HUES48 (cell line): ENCODE measurements around the gene TMTC2.

Experiments
- H3K27ac ChIP-seq: one replicate; pipeline ENCODE4 v1.7.0; 2013; ENCODE audit warnings: low read depth, low read length, inconsistent platforms
- H3K27me3 ChIP-seq: 2 replicates; pipeline ENCODE4 v1.6.1; 2013; ENCODE audit warnings: mild to moderate bottlenecking, low read length; ENCODE audit not compliant: control insufficient read depth, insufficient read depth
- H3K36me3 ChIP-seq: 2 replicates; pipeline ENCODE4 v1.6.1; 2013; ENCODE audit warnings: low read length; ENCODE audit not compliant: control insufficient read depth, insufficient read depth
- H3K4me1 ChIP-seq: 2 replicates; pipeline ENCODE4 v1.6.1; 2013; ENCODE audit warnings: mild to moderate bottlenecking, low read length; ENCODE audit not compliant: control insufficient read depth, insufficient read depth
- H3K4me3 ChIP-seq: 2 replicates; pipeline ENCODE4 v1.5.1; 2013; ENCODE audit warnings: mild to moderate bottlenecking, low read depth, low read length
- H3K9ac ChIP-seq: 2 replicates; pipeline ENCODE4 v1.6.1; 2013; ENCODE audit warnings: mild to moderate bottlenecking, low read depth, low read length, moderate library complexity
- H3K9me3 ChIP-seq: 2 replicates; pipeline ENCODE4 v1.6.1; 2013; ENCODE audit warnings: low read length; ENCODE audit not compliant: control insufficient read depth, insufficient read depth

TMTC2 gene

GRCh38 chr12:82923935-82924334, 237.2 kb downstream of the TMTC2 start:
- Histone ChIP-seq H3K27ac (no peak overlapping the region), H3K27me3 (no peaks in the 10 kb centered on the region), H3K36me3 (no peaks in the 10 kb centered on the region), H3K4me1 (no peaks in the 10 kb centered on the region), H3K4me3 (no peak overlapping the region), H3K9ac (no peak overlapping the region), H3K9me3 (no peaks in the 10 kb centered on the region)

GRCh38 chr12:82926630-82927029, 239.9 kb downstream of the TMTC2 start:
- H3K27ac ChIP-seq = no peak overlapping the region
- no peaks in the 10 kb centered on the region for H3K9me3 ChIP-seq
- H3K36me3 ChIP-seq = no peaks in the 10 kb centered on the region
- no peak overlapping the region for H3K4me3 ChIP-seq
- no peak overlapping the region for H3K9ac ChIP-seq
- no peaks in the 10 kb centered on the region for H3K27me3 ChIP-seq
- peaks cover 4% of the 10 kb centered on the region; the same call in 1 of the 2 replicates for H3K4me1 ChIP-seq

- H3K9me3 ChIP-seq = no peaks in the 10 kb centered on the region
- H3K36me3 ChIP-seq = no peaks in the 10 kb centered on the region
- H3K9ac ChIP-seq = no peak overlapping the region
- peaks cover 4% of the 10 kb centered on the region; the same call in 1 of the 2 replicates for H3K4me1 ChIP-seq
- H3K27ac ChIP-seq = no peak overlapping the region
- no peak overlapping the region for H3K4me3 ChIP-seq
- no peaks in the 10 kb centered on the region for H3K27me3 ChIP-seq
These were observed 243.6 kb downstream of the TMTC2 start for GRCh38 chr12:82930301-82930700.

DNA sequence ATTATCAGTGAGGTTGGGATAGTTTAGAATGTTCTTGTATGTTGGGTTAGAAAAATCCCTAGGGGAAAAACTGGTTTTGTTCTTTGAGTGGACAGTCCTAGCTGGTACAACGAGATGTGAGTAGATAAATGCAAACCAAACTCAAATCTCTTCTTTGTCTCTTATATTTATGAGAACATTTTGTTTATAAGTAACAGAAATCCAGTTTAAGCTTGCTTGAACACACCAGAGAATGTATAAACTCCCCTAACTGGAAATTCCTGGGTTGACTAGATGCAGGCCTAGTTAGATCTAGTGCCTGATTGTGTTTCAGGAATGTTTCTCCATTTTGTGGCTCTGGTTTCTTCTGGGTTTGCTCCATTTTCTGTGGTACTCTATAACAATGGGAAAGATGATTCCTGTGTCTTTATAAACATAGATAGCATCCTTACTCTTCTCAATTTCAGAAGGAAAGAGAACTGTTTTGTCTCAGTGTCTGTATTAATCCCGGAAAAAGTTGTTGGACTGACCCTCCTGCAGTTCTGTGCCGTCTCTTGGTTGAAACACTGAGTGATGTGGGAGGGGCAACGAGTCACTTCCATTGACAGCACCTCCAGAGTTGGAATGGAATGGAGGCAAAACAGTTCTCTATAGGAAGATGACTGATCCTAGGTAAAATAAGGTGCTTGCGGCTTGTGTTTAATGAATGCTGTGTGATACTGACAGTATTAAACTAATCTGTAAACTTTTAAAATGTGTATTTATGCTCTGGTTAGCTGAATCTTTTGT, 244.8 kb downstream of the TMTC2 start:
- Histone ChIP-seq H3K4me1 (peaks cover 4% of the 10 kb centered on the region; the same call in 1 of the 2 replicates), H3K36me3 (no peaks in the 10 kb centered on the region), H3K27ac (peak overlapping the region; percentile 39), H3K9me3 (no peaks in the 10 kb centered on the region), H3K27me3 (no peaks in the 10 kb centered on the region), H3K4me3 (no peak overlapping the region), H3K9ac (no peak overlapping the region)

DNA sequence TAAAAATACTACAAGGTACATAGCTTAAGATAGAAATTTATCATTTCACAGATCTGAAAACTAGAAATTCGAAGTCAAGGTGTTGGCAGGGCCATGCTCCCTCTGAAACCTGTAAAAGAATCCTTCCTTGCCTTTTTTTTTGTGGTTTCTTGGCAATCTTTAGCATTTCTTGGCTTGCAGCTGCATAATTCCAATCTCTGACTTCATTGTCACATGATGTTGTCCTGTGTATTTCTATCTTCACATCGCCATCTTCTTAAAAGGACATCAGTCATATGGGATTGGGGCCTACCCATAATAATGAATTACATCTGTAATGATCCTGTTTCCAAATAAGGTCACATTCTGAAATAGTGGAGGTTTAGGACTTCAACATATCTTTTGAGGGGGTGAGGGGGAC, 250.4 kb downstream of the TMTC2 start:
- Histone ChIP-seq H3K27ac (no peak overlapping the region), H3K9ac (no peak overlapping the region), H3K36me3 (no peaks in the 10 kb centered on the region), H3K4me3 (no peak overlapping the region), H3K4me1 (no peaks in the 10 kb centered on the region), H3K9me3 (no peaks in the 10 kb centered on the region), H3K27me3 (no peaks in the 10 kb centered on the region)

- Histone ChIP-seq H3K4me3 (no peak overlapping the region), H3K27ac (no peak overlapping the region), H3K27me3 (no peaks in the 10 kb centered on the region), H3K4me1 (no peaks in the 10 kb centered on the region), H3K9ac (no peak overlapping the region), H3K9me3 (no peaks in the 10 kb centered on the region), H3K36me3 (no peaks in the 10 kb centered on the region)
These were observed 255.8 kb downstream of the TMTC2 start for GRCh38 chr12:82942521-82942920.

GRCh38 chr12:82942991-82943401, 256.3 kb downstream of the TMTC2 start:
- H3K27me3 ChIP-seq = no peaks in the 10 kb centered on the region
- no peak overlapping the region for H3K27ac ChIP-seq
- no peaks in the 10 kb centered on the region for H3K4me1 ChIP-seq
- H3K36me3 ChIP-seq = no peaks in the 10 kb centered on the region
- no peaks in the 10 kb centered on the region for H3K9me3 ChIP-seq
- H3K9ac ChIP-seq = no peak overlapping the region
- H3K4me3 ChIP-seq = no peak overlapping the region

GRCh38 chr12:82948491-82948890, 261.8 kb downstream of the TMTC2 start:
- Histone ChIP-seq H3K9me3 (no peaks in the 10 kb centered on the region), H3K4me3 (no peak overlapping the region), H3K36me3 (no peaks in the 10 kb centered on the region), H3K9ac (no peak overlapping the region), H3K27ac (no peak overlapping the region), H3K27me3 (no peaks in the 10 kb centered on the region), H3K4me1 (no peaks in the 10 kb centered on the region)

DNA sequence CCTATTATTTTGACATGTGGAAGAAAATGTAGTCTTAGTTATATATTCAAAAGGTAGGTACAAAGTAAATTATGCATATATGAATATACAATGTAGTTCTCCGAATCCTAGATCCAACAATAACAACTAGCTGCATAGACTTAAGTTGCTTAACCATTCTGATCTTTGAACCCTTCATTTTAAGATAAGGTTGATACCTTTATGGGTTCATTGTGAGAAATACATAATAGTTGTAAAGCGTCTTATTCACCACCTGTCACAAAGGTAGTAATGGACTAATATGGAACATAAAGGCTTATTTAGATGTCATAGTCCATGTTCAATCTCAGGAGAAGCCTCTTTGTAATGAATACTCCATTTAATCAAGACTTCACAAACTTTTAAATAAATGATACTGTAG, 263.6 kb downstream of the TMTC2 start:
- Histone ChIP-seq H3K4me3 (no peak overlapping the region), H3K36me3 (no peaks in the 10 kb centered on the region), H3K27ac (no peak overlapping the region), H3K4me1 (no peaks in the 10 kb centered on the region), H3K9ac (no peak overlapping the region), H3K9me3 (no peaks in the 10 kb centered on the region), H3K27me3 (no peaks in the 10 kb centered on the region)

DNA sequence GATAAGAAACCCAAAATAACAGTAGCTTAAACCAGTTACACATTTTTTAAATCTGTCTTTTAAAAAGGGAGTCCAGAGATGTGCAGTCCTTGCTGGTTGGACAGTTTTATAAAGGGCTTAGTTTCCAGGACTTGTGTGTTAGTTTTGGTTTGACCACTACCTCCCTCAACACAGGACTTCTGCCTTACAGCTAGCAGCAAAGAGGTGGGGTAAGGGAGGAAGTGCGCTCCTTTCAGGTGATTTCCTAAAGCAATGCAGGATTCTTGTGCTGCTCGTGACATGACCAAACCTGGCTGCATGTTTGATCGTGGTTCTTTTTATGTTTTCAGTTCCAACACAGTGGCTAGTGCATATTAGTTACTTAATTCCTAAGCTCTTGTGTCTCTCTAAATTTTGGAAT, 266.2 kb downstream of the TMTC2 start:
- Histone ChIP-seq H3K36me3 (no peaks in the 10 kb centered on the region), H3K9me3 (no peaks in the 10 kb centered on the region), H3K4me3 (no peak overlapping the region), H3K27me3 (no peaks in the 10 kb centered on the region), H3K9ac (no peak overlapping the region), H3K4me1 (no peaks in the 10 kb centered on the region), H3K27ac (no peak overlapping the region)

- H3K9ac ChIP-seq = no peak overlapping the region
- H3K27ac ChIP-seq = no peak overlapping the region
- H3K9me3 ChIP-seq = no peaks in the 10 kb centered on the region
- no peaks in the 10 kb centered on the region for H3K27me3 ChIP-seq
- no peaks in the 10 kb centered on the region for H3K4me1 ChIP-seq
- no peaks in the 10 kb centered on the region for H3K36me3 ChIP-seq
- no peak overlapping the region for H3K4me3 ChIP-seq
These were observed 266.7 kb downstream of the TMTC2 start for GRCh38 chr12:82953397-82953796.
